Activated naive CD4-positive, alpha-beta T cell treated with anti-CD3 and anti-CD28 coated beads, Interleukin-2, amount 50 U/mL, for 72 hours (primary cell): ENCODE data around the gene TRAF1. TPM values are rescaled to one million over a fixed set of nuclear protein-coding genes. Genes with fewer than 3 reads are reported as not detected.
A peak's percentile ranks its signal among the peaks of the same experiment; 100 is the strongest.

Experiments used
- ATAC-seq, 2 donors: fragments of 150-1000 bp; cut with Tn5 transposase; 2 replicates each; pipeline ENCODE4 v1.10.0; 2021; ENCODE audit warnings: mild to moderate bottlenecking in 2 of 2, moderate library complexity in 2 of 2
- DNase-seq, 2 donors: peaks; one replicate each; pipeline ENCODE4 v3.0.0; 2021 to 2022; ENCODE audit warnings: low spot score in 2 of 2
- H3K27ac Mint-ChIP-seq, 2 donors: one replicate each; pipeline ENCODE4 v1.8.0; 2022; ENCODE audit warnings: mild to moderate bottlenecking in 2 of 2, mixed read lengths in 2 of 2
- H3K36me3 Mint-ChIP-seq, 2 donors: one replicate each; pipeline ENCODE4 v1.8.0; 2022; ENCODE audit warnings: mixed read lengths in 2 of 2
- H3K9me3 Mint-ChIP-seq, 2 donors: one replicate each; pipeline ENCODE4 v1.8.0; 2022; ENCODE audit warnings: mixed read lengths in 2 of 2
- total RNA-seq, 2 donors: library from RNA; stranded (reverse); gene quantifications; one replicate each; pipeline ENCODE4 v1.2.3, GENCODE V29; 2022

TRAF1 gene
- total RNA-seq, 2 donors from 2014 or later = 99.5 to 100 TPM

GRCh38 chr9:120946259-120946658 is 19.7 kb upstream of the TRAF1 start:
- DNase-seq = no peak
- no peak for ATAC-seq
- H3K9me3 Mint-ChIP-seq = no peaks in the 10 kb centered on the region
- H3K27ac Mint-ChIP-seq = no peak overlapping the region
- no peaks in the 10 kb centered on the region for H3K36me3 Mint-ChIP-seq

- no peak overlapping the region for H3K27ac Mint-ChIP-seq
- no peak for ATAC-seq
These were observed 18.4 kb upstream of the TRAF1 start for GRCh38 chr9:120944948-120945347.

GRCh38 chr9:120944434-120944843 is 17.8 kb upstream of the TRAF1 start:
- ATAC-seq (no peak), DNase-seq (no peak)
- H3K9me3 Mint-ChIP-seq = no peaks in the 10 kb centered on the region
- H3K27ac Mint-ChIP-seq = no peak overlapping the region
- H3K36me3 Mint-ChIP-seq = no peaks in the 10 kb centered on the region

More at GRCh38 chr9:120944948-120945347, 18.4 kb upstream of the TRAF1 start:
- Mint-ChIP-seq H3K9me3 (no peaks in the 10 kb centered on the region), H3K36me3 (no peaks in the 10 kb centered on the region)
- DNase-seq = no peak

- ATAC-seq (no peak), DNase-seq (no peak)
- Mint-ChIP-seq H3K36me3 (no peaks in the 10 kb centered on the region), H3K9me3 (no peaks in the 10 kb centered on the region), H3K27ac (no peak overlapping the region)
These were observed 15.8 kb upstream of the TRAF1 start for GRCh38 chr9:120942186-120943001.

GRCh38 chr9:120941046-120941770 is 14.6 kb upstream of the TRAF1 start:
- DNase-seq (no peak), ATAC-seq (no peak)
- peak overlapping the region in 1 of 2 donors; percentile 5 for H3K27ac Mint-ChIP-seq

GRCh38 chr9:120940573-120940972 is 14.0 kb upstream of the TRAF1 start:
- DNase-seq (no peak), ATAC-seq (no peak)
- Mint-ChIP-seq H3K36me3 (no peaks in the 10 kb centered on the region), H3K9me3 (no peaks in the 10 kb centered on the region), H3K27ac (no peak overlapping the region)

More at GRCh38 chr9:120941046-120941770, 14.6 kb upstream of the TRAF1 start:
- Mint-ChIP-seq H3K9me3 (no peaks in the 10 kb centered on the region), H3K36me3 (no peaks in the 10 kb centered on the region)

GRCh38 chr9:120938851-120939250 is 12.3 kb upstream of the TRAF1 start:
- H3K36me3 Mint-ChIP-seq = no peaks in the 10 kb centered on the region
- ATAC-seq (no peak), DNase-seq (no peak)
- no peaks in the 10 kb centered on the region for H3K9me3 Mint-ChIP-seq
- no peak overlapping the region for H3K27ac Mint-ChIP-seq

GRCh38 chr9:120937596-120937995 is 11.0 kb upstream of the TRAF1 start:
- Mint-ChIP-seq H3K36me3 (no peaks in the 10 kb centered on the region), H3K9me3 (no peaks in the 10 kb centered on the region), H3K27ac (peak overlapping the region in 1 of 2 donors; percentile 86)
- no peak for DNase-seq
- ATAC-seq = no peak

- DNase-seq (no peak), ATAC-seq (no peak)
- no peaks in the 10 kb centered on the region for H3K36me3 Mint-ChIP-seq
- no peaks in the 10 kb centered on the region for H3K9me3 Mint-ChIP-seq
- peak overlapping the region; percentile 73 to 86 for H3K27ac Mint-ChIP-seq
These were observed 10.5 kb upstream of the TRAF1 start for GRCh38 chr9:120937127-120937526.

GRCh38 chr9:120936764-120937122 is 10.1 kb upstream of the TRAF1 start:
- H3K27ac Mint-ChIP-seq = peak overlapping the region; percentile 85 to 86
- peak in 1 of 2 donors; percentile 1 for ATAC-seq
- H3K36me3 Mint-ChIP-seq = no peaks in the 10 kb centered on the region
- no peak for DNase-seq
- H3K9me3 Mint-ChIP-seq = no peaks in the 10 kb centered on the region

GRCh38 chr9:120936011-120936763 is 9.6 kb upstream of the TRAF1 start:
- H3K36me3 Mint-ChIP-seq = peaks cover 0 to under 1% of the 10 kb centered on the region in 2 donors
- peak overlapping the region; percentile 85 to 86 for H3K27ac Mint-ChIP-seq
- no peaks in the 10 kb centered on the region for H3K9me3 Mint-ChIP-seq
- DNase-seq (peak; percentile 87 to 94), ATAC-seq (peak; percentile 74 to 75)

- DNase-seq (no peak), ATAC-seq (no peak)
- Mint-ChIP-seq H3K27ac (peak overlapping the region; percentile 85 to 86), H3K36me3 (peaks cover 0 to 7% of the 10 kb centered on the region in 2 donors), H3K9me3 (no peaks in the 10 kb centered on the region)
These were observed 8.8 kb upstream of the TRAF1 start for GRCh38 chr9:120935383-120935857.

- Mint-ChIP-seq H3K9me3 (no peaks in the 10 kb centered on the region), H3K36me3 (peaks cover 0 to 11% of the 10 kb centered on the region in 2 donors), H3K27ac (peak overlapping the region; percentile 56 to 85)
- DNase-seq (no peak), ATAC-seq (no peak)
These were observed 7.7 kb upstream of the TRAF1 start for GRCh38 chr9:120934281-120934680.

- no peak for ATAC-seq
- no peak for DNase-seq
- H3K9me3 Mint-ChIP-seq = no peaks in the 10 kb centered on the region
- peaks cover 0 to 11% of the 10 kb centered on the region in 2 donors for H3K36me3 Mint-ChIP-seq
- H3K27ac Mint-ChIP-seq = peak overlapping the region; percentile 56 to 85
These were observed 6.9 kb upstream of the TRAF1 start for GRCh38 chr9:120933310-120934055.

- Mint-ChIP-seq H3K9me3 (no peaks in the 10 kb centered on the region), H3K36me3 (peaks cover 6 to 18% of the 10 kb centered on the region in 2 donors), H3K27ac (peak overlapping the region; percentile 98 to 100)
- no peak for DNase-seq
- peak in 1 of 2 donors; percentile 0 for ATAC-seq
These were observed 5.7 kb upstream of the TRAF1 start for GRCh38 chr9:120932086-120932823.
